HepG2 (cell line): Measurements from ENCODE around the gene PIGR. TPM values are rescaled to one million over a fixed set of nuclear protein-coding genes. Genes with fewer than 3 reads are reported as not detected.

Source experiments
- polyA plus RNA-seq, 8 experiments: library from polyadenylated mRNA; depleted of rRNA in 3 of 8; stranded (reverse) in 7 of 8; unstranded in 1 of 8; fragments of >200 nt; fragmentation: Illumina TruSeq in 4 of 8; extraction: Trizol in 4 of 8; gene quantifications; 2 replicates each; pipeline versions ENCODE4 v1.2.1 to v1.2.3, GENCODE V29; 2011 to 2016; ENCODE audit warnings: low read depth in 4 of 8, missing spikeins in 1 of 8, mixed read lengths in 1 of 8; ENCODE audit not compliant: insufficient read depth in 1 of 8
- total RNA-seq, 5 experiments: library from RNA; depleted of rRNA; stranded (reverse); fragments of >200 nt; fragmentation: Illumina TruSeq; extraction: Trizol; gene quantifications; 2 replicates each; pipeline ENCODE4 v1.2.3, GENCODE V29; 2016; ENCODE audit warnings: low read depth in 1 of 5

PIGR gene
- total and polyA plus RNA-seq, 2 of the 13 experiments (the other 11 are each of a cell fraction or from before 2014, with no cell fraction given), result not detected

Other genes starting within 250 kb of the PIGR start
- gene IL19, start 175.7 kb downstream of the PIGR start, total RNA-seq (2016; rRNA removed; fragmentation: Illumina TruSeq; extraction: Trizol), result not detected in 2 replicates
- gene IL19, start 175.7 kb downstream of the PIGR start, polyA plus RNA-seq (2011; rRNA removed), result not detected in 2 replicates
- gene IL10, start 174.0 kb downstream of the PIGR start, total RNA-seq (2016; rRNA removed; fragmentation: Illumina TruSeq; extraction: Trizol), result not detected in 2 replicates
- gene IL10, start 174.0 kb downstream of the PIGR start, polyA plus RNA-seq (2011; rRNA removed), result not detected in 2 replicates
- gene IL20, start 80.8 kb downstream of the PIGR start, total RNA-seq (2016; rRNA removed; fragmentation: Illumina TruSeq; extraction: Trizol), result not detected in 2 replicates
- 0.05 TPM in 1 of 2 replicates, not detected in the other for gene IL20, start 80.8 kb downstream of the PIGR start, polyA plus RNA-seq (2011; rRNA removed)
- not detected in 2 replicates for gene IL24, start 49.0 kb downstream of the PIGR start, total RNA-seq (2016; rRNA removed; fragmentation: Illumina TruSeq; extraction: Trizol)
- not detected in 2 replicates for gene IL24, start 49.0 kb downstream of the PIGR start, polyA plus RNA-seq (2011; rRNA removed)
- gene FCMR, start 24.5 kb downstream of the PIGR start, total RNA-seq (2016; rRNA removed; fragmentation: Illumina TruSeq; extraction: Trizol), result not detected in 2 replicates
- gene FCMR, start 24.5 kb downstream of the PIGR start, polyA plus RNA-seq (2011; rRNA removed), result 0.47 TPM in 1 of 2 replicates, not detected in the other
- gene FCAMR, start 24.0 kb upstream of the PIGR start, total RNA-seq (2016; rRNA removed; fragmentation: Illumina TruSeq; extraction: Trizol), result not detected in 2 replicates
- gene FCAMR, start 24.0 kb upstream of the PIGR start, polyA plus RNA-seq (2011; rRNA removed), result not detected in 2 replicates
- 0.95 and 1.1 TPM in 2 replicates for gene C1orf116, start 86.3 kb upstream of the PIGR start, total RNA-seq (2016; rRNA removed; fragmentation: Illumina TruSeq; extraction: Trizol)
- 0.51 and 0.77 TPM in 2 replicates for gene C1orf116, start 86.3 kb upstream of the PIGR start, polyA plus RNA-seq (2011; rRNA removed)
- gene YOD1, start 104.7 kb upstream of the PIGR start, total RNA-seq (2016; rRNA removed; fragmentation: Illumina TruSeq; extraction: Trizol), result 9.1 and 14.1 TPM in 2 replicates
- 2.5 and 3.4 TPM in 2 replicates for gene YOD1, start 104.7 kb upstream of the PIGR start, polyA plus RNA-seq (2011; rRNA removed)
- gene PFKFB2, start 106.8 kb upstream of the PIGR start, total RNA-seq (2016; rRNA removed; fragmentation: Illumina TruSeq; extraction: Trizol), result 9.4 and 10.6 TPM in 2 replicates
- 3.9 and 4.6 TPM in 2 replicates for gene PFKFB2, start 106.8 kb upstream of the PIGR start, polyA plus RNA-seq (2011; rRNA removed)
- 115 and 155 TPM in 2 replicates for gene C4BPB, start 142.4 kb upstream of the PIGR start, total RNA-seq (2016; rRNA removed; fragmentation: Illumina TruSeq; extraction: Trizol)
- 266 and 267 TPM in 2 replicates for gene C4BPB, start 142.4 kb upstream of the PIGR start, polyA plus RNA-seq (2011; rRNA removed)
- 18.7 and 32.1 TPM in 2 replicates for gene C4BPA, start 157.8 kb upstream of the PIGR start, total RNA-seq (2016; rRNA removed; fragmentation: Illumina TruSeq; extraction: Trizol)
- gene C4BPA, start 157.8 kb upstream of the PIGR start, polyA plus RNA-seq (2011; rRNA removed), result 60.1 and 86.3 TPM in 2 replicates